Mesenteric fat pad (tissue), 1 donor: Measurements from ENCODE around the gene MMP28. TPM values are rescaled to one million over a fixed set of nuclear protein-coding genes. Genes with fewer than 3 reads are reported as not detected.

Experiments used
- DNase-seq: peaks from one replicate; pipeline ENCODE4 v3.0.0-alpha.2; 2020; ENCODE audit warnings: low spot score
- total RNA-seq: library from RNA; stranded (reverse); fragmentation: NEBNext Ultra II Directional; extraction: Animal tissue kit (Norgen Biotek cat#: 25700); gene quantifications from one replicate; pipeline ENCODE4 v1.2.1, GENCODE V29; 2021
- donor health status: DM: yes; HTN: yes; CAD: no.

The MMP28 gene
- total RNA-seq, 1 donor from 2014 or later, result 51.7 TPM

- DNase-seq, result no peak
These were observed 4.5 kb upstream of the MMP28 start for GRCh38 chr17:35799942-35800341.

DNA sequence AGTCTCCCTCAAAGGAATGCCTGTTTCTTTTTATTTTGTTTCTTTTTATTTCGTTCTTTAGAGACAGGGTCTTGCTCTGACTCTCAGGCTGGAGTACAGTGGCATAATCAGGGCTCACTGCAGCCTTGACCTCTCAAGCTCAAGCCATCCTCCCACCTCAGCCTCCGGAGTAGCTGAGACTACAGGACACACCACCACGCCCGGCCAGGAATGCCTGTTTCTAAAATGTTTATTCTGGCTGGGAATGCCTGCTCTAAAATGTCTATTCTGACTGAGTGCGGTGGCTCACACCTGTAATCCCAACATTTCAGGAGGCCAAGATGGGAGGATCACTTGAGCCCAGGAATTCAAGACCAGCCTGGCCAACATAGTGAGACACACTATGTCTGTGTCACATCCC, 2.5 kb upstream of the MMP28 start:
- DNase-seq, result no peak

DNA sequence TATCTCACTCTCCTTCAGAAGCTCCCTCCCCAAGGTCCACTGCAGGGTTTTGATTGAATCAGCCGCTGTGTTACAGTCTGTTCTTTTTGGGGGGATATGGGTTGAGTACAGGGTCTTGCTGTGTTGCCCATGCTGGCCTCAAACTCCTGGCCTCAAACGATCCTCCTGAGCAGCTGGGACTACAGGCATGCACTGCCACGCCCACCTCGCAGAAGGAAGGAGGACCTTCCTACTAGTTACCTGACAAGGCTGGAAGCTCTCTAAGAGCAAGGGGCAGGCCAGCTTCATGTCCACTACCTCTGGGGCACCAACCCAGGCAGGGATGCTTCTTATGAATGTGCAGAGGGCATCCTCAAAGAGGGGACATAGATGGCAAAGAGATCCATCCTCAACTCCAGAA, 1.9 kb upstream of the MMP28 start:
- no peak for DNase-seq

DNA sequence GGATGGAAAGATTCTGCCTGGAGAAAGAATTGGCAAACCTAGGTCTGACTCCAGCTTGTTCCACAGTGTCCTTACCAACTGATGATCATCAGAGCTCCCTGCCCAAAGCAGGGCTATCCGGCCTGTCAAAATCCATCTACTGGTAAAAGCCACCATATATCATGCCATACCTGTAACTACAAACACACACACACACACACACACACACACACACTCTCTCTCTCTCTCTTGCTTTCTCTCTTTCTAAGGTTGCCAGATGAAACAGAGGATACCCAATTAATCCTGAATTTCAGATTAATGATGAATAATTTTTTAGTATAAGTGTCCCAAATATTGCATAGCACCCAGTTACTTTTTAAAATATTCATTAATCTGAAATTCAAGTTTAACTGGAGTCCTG, 1.5 kb upstream of the MMP28 start:
- DNase-seq, result no peak

- DNase-seq, result no peak
These were observed 427 bp upstream of the MMP28 start for GRCh38 chr17:35795871-35796265.

- peak; percentile 53 for DNase-seq
These were observed 2.2 kb downstream of the MMP28 start for GRCh38 chr17:35793257-35793656.

- peak; percentile 57 for DNase-seq
These were observed 3.6 kb downstream of the MMP28 start for GRCh38 chr17:35791681-35792350.

DNA sequence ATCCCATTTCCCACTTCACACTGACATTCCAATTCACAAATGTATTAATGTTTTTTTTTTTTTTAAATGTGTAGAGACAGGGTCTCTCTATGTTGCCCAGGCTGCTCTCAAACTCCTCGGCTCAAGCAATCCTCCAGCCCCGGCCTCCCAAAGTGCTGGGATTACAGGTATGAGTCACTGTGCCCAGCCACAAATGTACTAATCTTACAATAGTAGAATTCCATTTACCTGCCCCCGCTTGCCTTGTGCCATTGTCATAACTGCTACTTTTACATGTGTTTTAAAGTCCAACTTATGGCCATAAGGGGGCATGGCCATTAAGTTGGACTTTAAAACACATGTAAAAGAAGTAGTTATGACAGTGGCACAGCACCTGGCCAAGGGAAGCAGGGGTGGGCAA, 4.6 kb downstream of the MMP28 start:
- peak; percentile 33 for DNase-seq

- peak; percentile 11 for DNase-seq
These were observed 6.7 kb downstream of the MMP28 start for GRCh38 chr17:35788477-35789368.

DNA sequence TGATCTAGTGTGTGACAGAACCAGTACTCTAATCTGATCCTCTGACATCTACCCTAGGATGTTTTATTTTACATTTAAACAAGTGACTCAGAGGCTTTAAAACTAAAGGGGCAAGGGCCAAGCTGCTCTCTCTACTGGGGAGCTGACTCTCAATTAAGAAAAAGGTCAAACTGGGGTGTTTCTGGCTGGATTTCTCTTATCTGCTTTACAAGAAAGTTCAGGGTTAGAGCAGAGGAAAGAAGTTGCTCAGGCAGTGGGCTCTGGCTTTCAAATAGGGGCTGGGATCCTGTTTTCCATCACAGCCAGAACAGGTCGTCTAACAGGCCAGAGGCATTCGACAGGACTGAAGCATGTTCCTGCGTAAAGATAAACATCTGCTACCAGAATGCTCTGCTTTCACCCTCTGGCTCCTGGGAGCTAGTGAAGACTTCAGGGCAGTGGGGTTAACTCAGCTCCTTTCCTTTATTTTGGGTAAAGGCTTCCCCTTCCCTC, 8.5 kb downstream of the MMP28 start:
- DNase-seq, result no peak

DNA sequence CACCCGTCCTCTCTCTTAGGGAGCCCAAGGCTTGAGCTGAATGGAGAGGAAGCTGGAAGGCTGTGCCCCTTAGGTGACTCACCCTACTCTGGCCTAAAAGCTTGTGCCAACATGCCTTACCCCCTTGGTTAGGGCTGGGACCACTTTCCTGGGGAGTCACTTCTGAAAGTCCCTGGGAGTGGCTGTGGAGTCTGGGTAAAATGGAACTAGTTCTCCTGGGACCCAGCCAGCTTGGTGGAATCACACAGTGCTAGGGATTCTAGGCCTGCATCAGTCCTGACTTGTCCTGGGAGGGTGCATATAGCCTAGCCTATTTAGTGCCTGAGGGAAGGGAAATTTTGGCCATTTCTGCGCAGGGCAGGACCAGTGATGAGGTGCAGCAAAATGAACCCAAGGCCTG, 10.5 kb downstream of the MMP28 start:
- DNase-seq, result no peak

- DNase-seq, result no peak
These were observed 14.5 kb downstream of the MMP28 start for GRCh38 chr17:35780950-35781349.

GRCh38 chr17:35778641-35779196, 16.7 kb downstream of the MMP28 start:
- DNase-seq, result no peak

- no peak for DNase-seq
These were observed 19.9 kb downstream of the MMP28 start for GRCh38 chr17:35775583-35775982.

GRCh38 chr17:35775039-35775438, 20.4 kb downstream of the MMP28 start:
- DNase-seq, result no peak

- no peak for DNase-seq
These were observed 20.9 kb downstream of the MMP28 start for GRCh38 chr17:35774499-35774898.

DNA sequence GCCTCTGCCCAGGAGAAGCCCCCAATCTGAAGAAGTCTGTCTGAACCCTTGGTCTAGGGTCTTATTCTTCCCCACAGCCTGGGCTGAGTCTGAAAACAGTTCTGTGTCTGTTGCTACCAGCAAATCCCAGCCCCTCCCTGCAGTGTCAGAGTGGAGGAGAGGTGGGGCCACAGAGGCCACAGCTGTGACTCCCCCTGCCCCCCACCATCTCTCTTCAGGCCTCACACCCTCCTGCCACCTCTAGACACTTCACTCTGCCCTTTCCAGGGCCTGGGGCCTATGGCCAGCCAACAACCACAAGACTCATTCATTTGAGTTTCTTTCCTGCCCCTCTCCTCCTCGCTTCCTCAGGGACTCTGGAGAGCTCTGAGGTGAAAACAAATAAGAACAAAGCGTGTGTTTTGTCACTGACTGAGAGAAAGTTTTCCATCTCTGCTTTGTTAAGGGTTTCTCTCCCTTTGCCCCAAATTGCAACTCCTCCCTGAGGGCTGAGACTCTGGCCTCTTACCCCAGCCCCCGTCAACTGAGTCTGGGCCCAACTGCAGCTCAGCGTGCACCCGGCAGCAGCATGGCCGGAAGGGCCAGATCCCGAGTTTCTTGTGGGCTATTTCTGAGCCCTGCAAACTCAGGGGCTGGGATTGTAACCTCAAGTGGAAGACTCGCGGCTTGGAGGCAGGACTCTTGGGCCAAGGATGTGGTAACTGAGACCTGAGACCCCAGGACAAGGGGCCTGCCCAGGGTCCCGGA, 21.6 kb downstream of the MMP28 start:
- DNase-seq, result no peak

- DNase-seq, result no peak
These were observed 22.3 kb downstream of the MMP28 start for GRCh38 chr17:35773129-35773528.

DNA sequence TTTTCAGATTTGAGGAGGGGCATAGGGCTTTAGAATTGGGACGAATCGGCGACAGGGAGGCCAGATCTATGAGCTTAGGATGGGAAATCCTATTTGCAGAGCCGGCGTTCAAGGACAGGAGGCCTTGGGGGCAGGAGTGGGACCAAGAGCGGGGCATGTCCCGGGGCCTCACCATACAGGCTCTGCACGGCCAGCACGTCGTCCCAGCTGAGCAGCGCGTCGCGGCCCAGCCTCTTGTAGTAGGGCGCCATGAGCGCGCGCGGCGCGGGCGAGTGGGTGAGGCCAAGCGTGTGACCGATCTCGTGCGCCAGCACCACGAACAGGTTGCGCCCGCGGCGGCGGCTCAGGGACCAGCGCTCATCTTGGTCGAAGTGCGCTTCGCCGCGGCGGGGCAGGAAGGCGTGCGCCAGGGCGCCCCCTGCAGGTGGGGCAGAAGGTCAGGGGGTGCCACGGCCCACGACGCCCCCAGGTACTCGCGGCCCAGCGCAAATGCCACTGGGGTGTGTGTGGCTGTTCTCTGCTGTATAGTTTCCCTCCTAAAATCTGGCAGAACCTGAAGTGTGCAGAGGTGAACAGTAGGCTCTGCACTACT, 25.4 kb downstream of the MMP28 start:
- no peak for DNase-seq

GRCh38 chr17:35768797-35769196, 26.6 kb downstream of the MMP28 start:
- no peak for DNase-seq

DNA sequence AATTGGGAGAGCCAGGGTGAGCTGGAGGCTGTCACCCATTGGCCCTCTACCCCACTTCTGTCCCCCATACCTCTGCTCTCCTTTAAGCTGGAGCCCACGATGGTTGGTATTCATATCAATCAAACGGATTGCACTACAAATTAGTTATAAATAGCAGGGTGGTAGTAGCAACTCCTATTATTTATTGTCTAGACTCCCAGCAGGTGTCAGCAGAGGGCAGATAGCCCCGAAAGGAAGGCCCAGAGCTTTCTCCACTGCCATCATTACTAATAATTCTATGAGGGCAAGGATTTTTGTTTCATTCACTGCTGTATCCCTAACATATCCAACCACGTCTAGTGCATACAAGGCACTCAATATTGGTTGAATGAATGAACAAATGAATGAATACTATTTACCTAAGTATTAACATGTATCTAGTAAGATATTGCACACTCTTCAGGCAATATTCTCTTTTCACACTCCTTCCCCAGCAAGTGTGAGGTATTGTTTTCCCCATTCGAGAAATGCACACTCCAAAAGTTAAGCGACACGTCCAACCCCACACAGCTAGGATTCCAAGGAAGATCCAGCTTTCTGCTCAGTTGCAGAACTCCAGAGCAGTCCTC, 28.4 kb downstream of the MMP28 start:
- no peak for DNase-seq
